NCI-H69 (cell line): ENCODE data around the gene RAB5B.
"Not testable (repeated sequence)": the region's sequence is repeated elsewhere in the genome, so short reads cannot be mapped to it uniquely, and the experiment has no call there.

Source experiments
- DNase-seq: peaks from one replicate; lab custom pipeline; 2025; lab: John Stamatoyannopoulos, UW

RAB5B gene

GRCh38 chr12:55940065-55940732, 33.7 kb upstream of the RAB5B start:
- peak; percentile 89 for DNase-seq

- DNase-seq = peak; percentile 19
These were observed 31.8 kb upstream of the RAB5B start for GRCh38 chr12:55942055-55942454.

- DNase-seq = no peak
These were observed 31.2 kb upstream of the RAB5B start for GRCh38 chr12:55942577-55943136.

- DNase-seq = no peak
These were observed 27.3 kb upstream of the RAB5B start for GRCh38 chr12:55946553-55946952.

- no peak for DNase-seq
These were observed 18.5 kb upstream of the RAB5B start for GRCh38 chr12:55955344-55955743.

GRCh38 chr12:55955800-55956508, 17.9 kb upstream of the RAB5B start:
- DNase-seq = peak; percentile 8

GRCh38 chr12:55957106-55957859, 16.6 kb upstream of the RAB5B start:
- DNase-seq = peak; percentile 16

GRCh38 chr12:55963760-55964159, 10.1 kb upstream of the RAB5B start:
- DNase-seq = no peak

- no peak for DNase-seq
These were observed 8.6 kb upstream of the RAB5B start for GRCh38 chr12:55965240-55965639.

- DNase-seq = no peak
These were observed 7.9 kb upstream of the RAB5B start, which contains the start of gene PMEL for GRCh38 chr12:55965941-55966407. Gene PMEL (minus strand): TSS chr12:55966042. CDS start chr12:55966011, 31 bp downstream.

GRCh38 chr12:55966408-55967281, 7.2 kb upstream of the RAB5B start, which contains the start of gene CDK2:
Gene CDK2 (plus strand): TSS chr12:55966830. CDS start chr12:55967009, 179 bp downstream.
- DNase-seq = peak; percentile 94

- no peak for DNase-seq
These were observed 4.5 kb upstream of the RAB5B start for GRCh38 chr12:55969356-55969755.

GRCh38 chr12:55970775-55971174, 3.1 kb upstream of the RAB5B start:
- DNase-seq = no peak

- no peak for DNase-seq
These were observed 1.8 kb upstream of the RAB5B start for GRCh38 chr12:55972042-55972441.

- DNase-seq = no peak
These were observed 1.4 kb upstream of the RAB5B start for GRCh38 chr12:55972456-55972855.

- peak; percentile 57 for DNase-seq
These were observed 823 bp upstream of the RAB5B start for GRCh38 chr12:55972911-55973598.

GRCh38 chr12:55974308-55974730, 441 bp downstream of the RAB5B start:
- peak; percentile 67 for DNase-seq

GRCh38 chr12:55978393-55978792, 4.5 kb downstream of the RAB5B start:
- DNase-seq = no peak

- no peak for DNase-seq
These were observed 5.2 kb downstream of the RAB5B start for GRCh38 chr12:55979069-55979468.

- not testable (repeated sequence) for DNase-seq
These were observed 8.0 kb downstream of the RAB5B start for GRCh38 chr12:55981882-55982281.
